HepG2 (cell line): ENCODE results near the gene CD7. TPM values are rescaled to one million over a fixed set of nuclear protein-coding genes. Genes with fewer than 3 reads are reported as not detected.

Source experiments
- AHR ChIP-seq: IDR thresholded peaks from 2 replicates; pipeline ENCODE4 v1.6.1; 2018; ENCODE audit warnings: missing genetic modification reagents, missing compliant biosample characterization
- ATF7 ChIP-seq, 2 experiments: fragments of 450-650 bp in 1 of 2; sonication (generic) in 1 of 2; formaldehyde crosslinking in 1 of 2; IDR thresholded peaks; 2 replicates each; pipeline versions ENCODE4 v1.4.0 to v1.6.1; 2016 to 2020; ENCODE audit warnings: antibody characterized with exemption in 1 of 2, mild to moderate bottlenecking in 1 of 2, missing genetic modification reagents in 1 of 2
- CHD2 ChIP-seq: IDR thresholded peaks from 2 replicates; pipeline ENCODE4 v1.6.1; 2011; ENCODE audit warnings: low read depth, low read length, improper control_type of control experiment
- FOXJ3 ChIP-seq: sonication (generic); formaldehyde crosslinking; IDR thresholded peaks from 2 replicates; pipeline ENCODE4 v1.4.0; 2020; ENCODE audit warnings: missing genetic modification reagents, mild to moderate bottlenecking, borderline replicate concordance
- MYNN ChIP-seq: sonication (generic); formaldehyde crosslinking; IDR thresholded peaks from 2 replicates; pipeline ENCODE4 v1.4.0; 2020; ENCODE audit warnings: mild to moderate bottlenecking, low read depth, missing genetic modification reagents
- PHF8 ChIP-seq: sonication (generic); formaldehyde crosslinking; IDR thresholded peaks from 2 replicates; pipeline ENCODE4 v1.5.0; 2020; ENCODE audit warnings: missing genetic modification reagents
- SMARCC2 ChIP-seq: fragments of 450-650 bp; IDR thresholded peaks from 2 replicates; pipeline ENCODE4 v1.6.1; 2017; ENCODE audit warnings: antibody characterized with exemption, mild to moderate bottlenecking
- TAF15 ChIP-seq: fragments of 200-400 bp; formaldehyde crosslinking; IDR thresholded peaks from one replicate; pipeline ENCODE4 v1.6.1; 2018; ENCODE audit warnings: mild to moderate bottlenecking, low read depth, low read length; ENCODE audit not compliant: poor library complexity, severe bottlenecking
- ZBTB20 ChIP-seq: sonication (generic); formaldehyde crosslinking; IDR thresholded peaks from 2 replicates; pipeline ENCODE4 v1.8.1; 2023; ENCODE audit warnings: missing genetic modification reagents, low read depth, mild to moderate bottlenecking, borderline replicate concordance
- ZNF207 ChIP-seq: fragments of 450-650 bp; IDR thresholded peaks from 2 replicates; pipeline ENCODE4 v1.6.1; 2016; ENCODE audit warnings: antibody characterized with exemption, borderline replicate concordance
- ZNF3 ChIP-seq: IDR thresholded peaks from 2 replicates; pipeline ENCODE4 v1.7.0; 2017; ENCODE audit warnings: inconsistent platforms
- ZNF33A ChIP-seq: sonication (generic); formaldehyde crosslinking; IDR thresholded peaks from 2 replicates; pipeline ENCODE4 v1.5.1; 2020; ENCODE audit warnings: missing genetic modification reagents, mild to moderate bottlenecking, moderate library complexity, borderline replicate concordance
- ZNF430 ChIP-seq: sonication (generic); formaldehyde crosslinking; IDR thresholded peaks from 2 replicates; pipeline ENCODE4 v1.9.0; 2021; ENCODE audit warnings: mild to moderate bottlenecking, missing genetic modification reagents
- ZNF703 ChIP-seq: sonication (generic); formaldehyde crosslinking; IDR thresholded peaks from 2 replicates; pipeline ENCODE4 v1.5.1; 2020; ENCODE audit warnings: missing genetic modification reagents, mild to moderate bottlenecking, moderate library complexity, borderline replicate concordance
- ZNF879 ChIP-seq: sonication (generic); formaldehyde crosslinking; IDR thresholded peaks from 2 replicates; pipeline ENCODE4 v1.8.1; 2023; ENCODE audit warnings: missing genetic modification reagents
- polyA plus RNA-seq, 8 experiments: library from polyadenylated mRNA; depleted of rRNA in 3 of 8; stranded (reverse) in 7 of 8; unstranded in 1 of 8; fragments of >200 nt; fragmentation: Illumina TruSeq in 4 of 8; extraction: Trizol in 4 of 8; gene quantifications; 2 replicates each; pipeline versions ENCODE4 v1.2.1 to v1.2.3, GENCODE V29; 2011 to 2016; ENCODE audit warnings: low read depth in 4 of 8, missing spikeins in 1 of 8, mixed read lengths in 1 of 8; ENCODE audit not compliant: insufficient read depth in 1 of 8
- total RNA-seq, 5 experiments: library from RNA; depleted of rRNA; stranded (reverse); fragments of >200 nt; fragmentation: Illumina TruSeq; extraction: Trizol; gene quantifications; 2 replicates each; pipeline ENCODE4 v1.2.3, GENCODE V29; 2016; ENCODE audit warnings: low read depth in 1 of 5
- TF ChIP-seq, protein P1 (sequence below): sonication (generic); formaldehyde crosslinking; IDR thresholded peaks from 2 replicates; pipeline ENCODE4 v1.4.0; 2020; ENCODE audit warnings: low read depth, mild to moderate bottlenecking, missing genetic modification reagents
- TF ChIP-seq, protein P2 (sequence below): sonication (generic); formaldehyde crosslinking; IDR thresholded peaks from 2 replicates; pipeline ENCODE4 v1.5.0; 2020; ENCODE audit warnings: missing genetic modification reagents, mild to moderate bottlenecking, borderline replicate concordance
- TF ChIP-seq, protein P3 (sequence below): IDR thresholded peaks from 2 replicates; pipeline ENCODE4 v1.4.0; 2020; ENCODE audit warnings: mild to moderate bottlenecking, missing genetic modification reagents

Gene CD7
- total and polyA plus RNA-seq, 2 of the 13 experiments (the other 11 are each of a cell fraction or from before 2014, with no cell fraction given) = 67.6 to 76.4 TPM

DNA sequence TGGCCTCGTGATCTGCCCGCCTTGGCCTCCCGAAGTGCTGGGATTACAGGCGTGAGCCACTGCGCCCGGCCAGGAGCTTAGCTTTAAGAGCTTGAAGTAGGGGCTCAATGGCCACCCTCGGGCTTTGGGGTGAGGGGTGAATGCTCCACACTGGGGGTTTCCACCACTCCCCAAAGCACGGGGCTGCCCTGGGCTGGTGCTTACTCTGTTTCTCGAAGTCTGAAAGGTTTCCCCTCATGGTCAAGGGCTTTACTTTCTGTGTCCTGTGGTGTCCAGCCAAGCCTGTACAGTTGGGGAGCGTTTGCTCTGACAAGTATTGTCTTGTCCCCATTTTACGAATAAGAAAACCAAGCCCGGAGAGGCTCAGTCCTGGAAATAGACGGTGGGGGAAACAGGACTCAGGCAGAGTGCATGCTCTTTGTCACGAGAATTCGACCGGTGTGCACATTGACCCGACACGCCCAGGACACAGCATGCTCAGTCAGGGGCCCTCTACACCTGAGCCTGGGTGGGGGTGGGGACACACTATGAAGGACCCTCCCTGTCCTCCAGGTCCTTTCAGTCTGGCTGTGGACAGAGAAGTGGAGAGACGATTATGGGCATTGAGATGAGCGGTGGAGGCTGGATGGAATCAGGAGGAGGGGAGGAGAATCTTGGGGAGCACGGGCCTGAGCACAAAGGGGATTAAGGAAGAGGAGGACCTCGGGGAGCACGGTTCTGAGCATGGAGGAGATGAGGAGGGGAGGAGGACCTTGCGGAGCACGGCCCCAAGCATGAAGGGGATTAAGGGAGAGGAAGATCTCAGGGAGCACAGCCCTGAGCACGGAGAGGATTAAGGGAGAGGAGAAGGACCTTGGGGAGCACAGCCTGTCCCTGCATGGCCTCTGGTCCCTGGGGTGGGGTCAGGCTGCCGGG lies 7.5 kb downstream of the CD7 start (continued):
- TF ChIP-seq, protein P1, sequence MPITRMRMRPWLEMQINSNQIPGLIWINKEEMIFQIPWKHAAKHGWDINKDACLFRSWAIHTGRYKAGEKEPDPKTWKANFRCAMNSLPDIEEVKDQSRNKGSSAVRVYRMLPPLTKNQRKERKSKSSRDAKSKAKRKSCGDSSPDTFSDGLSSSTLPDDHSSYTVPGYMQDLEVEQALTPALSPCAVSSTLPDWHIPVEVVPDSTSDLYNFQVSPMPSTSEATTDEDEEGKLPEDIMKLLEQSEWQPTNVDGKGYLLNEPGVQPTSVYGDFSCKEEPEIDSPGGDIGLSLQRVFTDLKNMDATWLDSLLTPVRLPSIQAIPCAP (CRISPR knock-in tag) = no peak
- TF ChIP-seq ATF7 (IDR thresholded peaks at IDR 0.05) = no peak
- no peak for TF ChIP-seq ATF7 (CRISPR knock-in tag; IDR thresholded peaks at IDR 0.05)
- no peak for TF ChIP-seq FOXJ3
- no peak for TF ChIP-seq ZNF703 (CRISPR knock-in tag)
- TF ChIP-seq ZNF879 = no peak
- TF ChIP-seq ZNF3 (CRISPR knock-in tag) = no peak
- 0 out of 2 replicates have a peak, but pooled peaks have one; percentile 26 for TF ChIP-seq AHR (CRISPR knock-in tag)
- TF ChIP-seq ZNF207 = no peak
- no peak for TF ChIP-seq PHF8 (CRISPR knock-in tag)
- no peak for TF ChIP-seq TAF15
- TF ChIP-seq, protein P2, sequence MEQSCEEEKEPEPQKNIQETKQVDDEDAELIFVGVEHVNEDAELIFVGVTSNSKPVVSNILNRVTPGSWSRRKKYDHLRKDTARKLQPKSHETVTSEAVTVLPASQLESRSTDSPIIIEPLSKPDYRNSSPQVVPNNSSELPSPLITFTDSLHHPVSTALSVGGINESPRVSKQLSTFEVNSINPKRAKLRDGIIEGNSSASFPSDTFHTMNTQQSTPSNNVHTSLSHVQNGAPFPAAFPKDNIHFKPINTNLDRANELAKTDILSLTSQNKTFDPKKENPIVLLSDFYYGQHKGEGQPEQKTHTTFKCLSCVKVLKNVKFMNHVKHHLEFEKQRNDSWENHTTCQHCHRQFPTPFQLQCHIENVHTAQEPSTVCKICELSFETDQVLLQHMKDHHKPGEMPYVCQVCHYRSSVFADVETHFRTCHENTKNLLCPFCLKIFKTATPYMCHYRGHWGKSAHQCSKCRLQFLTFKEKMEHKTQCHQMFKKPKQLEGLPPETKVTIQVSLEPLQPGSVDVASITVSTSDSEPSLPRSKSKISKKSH (CRISPR knock-in tag) = no peak
- no peak for TF ChIP-seq SMARCC2
- TF ChIP-seq MYNN (CRISPR knock-in tag) = no peak
- peak; percentile 45; the same call in 1 of the 2 replicates for TF ChIP-seq CHD2
- TF ChIP-seq ZNF33A (CRISPR knock-in tag) = no peak
- TF ChIP-seq, protein P3, sequence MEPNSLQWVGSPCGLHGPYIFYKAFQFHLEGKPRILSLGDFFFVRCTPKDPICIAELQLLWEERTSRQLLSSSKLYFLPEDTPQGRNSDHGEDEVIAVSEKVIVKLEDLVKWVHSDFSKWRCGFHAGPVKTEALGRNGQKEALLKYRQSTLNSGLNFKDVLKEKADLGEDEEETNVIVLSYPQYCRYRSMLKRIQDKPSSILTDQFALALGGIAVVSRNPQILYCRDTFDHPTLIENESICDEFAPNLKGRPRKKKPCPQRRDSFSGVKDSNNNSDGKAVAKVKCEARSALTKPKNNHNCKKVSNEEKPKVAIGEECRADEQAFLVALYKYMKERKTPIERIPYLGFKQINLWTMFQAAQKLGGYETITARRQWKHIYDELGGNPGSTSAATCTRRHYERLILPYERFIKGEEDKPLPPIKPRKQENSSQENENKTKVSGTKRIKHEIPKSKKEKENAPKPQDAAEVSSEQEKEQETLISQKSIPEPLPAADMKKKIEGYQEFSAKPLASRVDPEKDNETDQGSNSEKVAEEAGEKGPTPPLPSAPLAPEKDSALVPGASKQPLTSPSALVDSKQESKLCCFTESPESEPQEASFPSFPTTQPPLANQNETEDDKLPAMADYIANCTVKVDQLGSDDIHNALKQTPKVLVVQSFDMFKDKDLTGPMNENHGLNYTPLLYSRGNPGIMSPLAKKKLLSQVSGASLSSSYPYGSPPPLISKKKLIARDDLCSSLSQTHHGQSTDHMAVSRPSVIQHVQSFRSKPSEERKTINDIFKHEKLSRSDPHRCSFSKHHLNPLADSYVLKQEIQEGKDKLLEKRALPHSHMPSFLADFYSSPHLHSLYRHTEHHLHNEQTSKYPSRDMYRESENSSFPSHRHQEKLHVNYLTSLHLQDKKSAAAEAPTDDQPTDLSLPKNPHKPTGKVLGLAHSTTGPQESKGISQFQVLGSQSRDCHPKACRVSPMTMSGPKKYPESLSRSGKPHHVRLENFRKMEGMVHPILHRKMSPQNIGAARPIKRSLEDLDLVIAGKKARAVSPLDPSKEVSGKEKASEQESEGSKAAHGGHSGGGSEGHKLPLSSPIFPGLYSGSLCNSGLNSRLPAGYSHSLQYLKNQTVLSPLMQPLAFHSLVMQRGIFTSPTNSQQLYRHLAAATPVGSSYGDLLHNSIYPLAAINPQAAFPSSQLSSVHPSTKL (CRISPR knock-in tag) = peak; percentile 41
- peak; percentile 73; the same call in 1 of the 2 replicates for TF ChIP-seq ZBTB20 (CRISPR knock-in tag)
- no peak for TF ChIP-seq ZNF430 (CRISPR knock-in tag)
